22Rv1 (cell line): ENCODE results near the gene WAPL.

Experiments
- ZFX ChIP-seq: fragments of 450-650 bp; IDR thresholded peaks from 2 replicates; pipeline ENCODE4 v1.6.1; 2017; ENCODE audit warnings: antibody characterized with exemption, borderline replicate concordance
- TF ChIP-seq, protein P1 (sequence below): fragments of 450-650 bp; IDR thresholded peaks from 2 replicates; pipeline ENCODE4 v1.5.1; 2017; ENCODE audit warnings: mild to moderate bottlenecking

DNA sequence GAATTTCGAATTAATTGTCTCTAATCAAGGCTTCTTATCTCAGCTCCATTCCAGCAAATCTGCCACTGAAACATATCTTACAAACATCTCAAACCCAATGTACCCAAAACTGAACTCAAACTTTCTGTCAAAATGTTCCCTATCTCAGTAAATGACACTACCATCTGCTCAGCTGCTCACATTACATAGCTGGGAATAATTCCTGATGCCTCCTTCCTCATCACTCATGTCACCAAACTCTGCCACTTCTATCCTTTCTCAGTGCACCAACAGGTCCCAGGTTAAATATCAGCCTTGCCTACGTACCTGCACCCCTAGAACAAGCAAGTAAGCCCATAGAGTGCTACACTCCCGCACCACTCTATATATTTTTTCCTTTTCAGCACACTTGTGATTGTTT, 12.4 kb downstream of the WAPL start:
- TF ChIP-seq, protein P1, sequence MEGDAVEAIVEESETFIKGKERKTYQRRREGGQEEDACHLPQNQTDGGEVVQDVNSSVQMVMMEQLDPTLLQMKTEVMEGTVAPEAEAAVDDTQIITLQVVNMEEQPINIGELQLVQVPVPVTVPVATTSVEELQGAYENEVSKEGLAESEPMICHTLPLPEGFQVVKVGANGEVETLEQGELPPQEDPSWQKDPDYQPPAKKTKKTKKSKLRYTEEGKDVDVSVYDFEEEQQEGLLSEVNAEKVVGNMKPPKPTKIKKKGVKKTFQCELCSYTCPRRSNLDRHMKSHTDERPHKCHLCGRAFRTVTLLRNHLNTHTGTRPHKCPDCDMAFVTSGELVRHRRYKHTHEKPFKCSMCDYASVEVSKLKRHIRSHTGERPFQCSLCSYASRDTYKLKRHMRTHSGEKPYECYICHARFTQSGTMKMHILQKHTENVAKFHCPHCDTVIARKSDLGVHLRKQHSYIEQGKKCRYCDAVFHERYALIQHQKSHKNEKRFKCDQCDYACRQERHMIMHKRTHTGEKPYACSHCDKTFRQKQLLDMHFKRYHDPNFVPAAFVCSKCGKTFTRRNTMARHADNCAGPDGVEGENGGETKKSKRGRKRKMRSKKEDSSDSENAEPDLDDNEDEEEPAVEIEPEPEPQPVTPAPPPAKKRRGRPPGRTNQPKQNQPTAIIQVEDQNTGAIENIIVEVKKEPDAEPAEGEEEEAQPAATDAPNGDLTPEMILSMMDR = no peak
- no peak for TF ChIP-seq ZFX
